Right lobe of liver (tissue), 6 donors: ENCODE results near the gene TMEM131. TPM values are rescaled to one million over a fixed set of nuclear protein-coding genes. Genes with fewer than 3 reads are reported as not detected.

ENCODE experiments used
- ATAC-seq, 4 donors: fragments of 200-7000 bp; cut with Tn5 transposase; one replicate each; pipeline ENCODE4 v1.9.1; 2020; ENCODE audit warnings: mild to moderate bottlenecking in 4 of 4, moderate library complexity in 4 of 4
- DNase-seq, 3 donors: peaks; one replicate each; pipeline ENCODE4 v3.0.0-alpha.2; 2020
- H3K27ac ChIP-seq, 3 donors: fragments of 200-600 bp; one replicate each; pipeline ENCODE4 v1.8.0; 2022
- H3K27me3 ChIP-seq, 2 donors: fragments of 200-600 bp; one replicate each; pipeline ENCODE4 v1.8.0; 2022
- H3K36me3 ChIP-seq, 4 donors: fragments of 200-600 bp; sonication (generic) in 1 of 4; one replicate each; pipeline versions ENCODE4 v1.5.1 to v1.8.0; 2017 to 2022; ENCODE audit warnings: control low read depth in 1 of 4
- H3K4me1 ChIP-seq, 4 donors: fragments of 200-600 bp; sonication (generic) in 1 of 4; one replicate each; pipeline versions ENCODE4 v1.5.1 to v1.8.0; 2017 to 2022; ENCODE audit warnings: control low read depth in 1 of 4
- H3K4me3 ChIP-seq, 3 donors: fragments of 200-600 bp; one replicate each; pipeline ENCODE4 v1.8.0; 2022
- H3K9me3 ChIP-seq, 4 donors: fragments of 200-600 bp; sonication (generic) in 1 of 4; one replicate each; pipeline versions ENCODE4 v1.5.1 to v1.8.0; 2017 to 2022; ENCODE audit warnings: control low read depth in 1 of 4
- CTCF ChIP-seq, 4 donors: fragments of 200-600 bp in 3 of 4; fragments of 450-650 bp in 1 of 4; IDR thresholded peaks; one replicate each; pipeline versions ENCODE4 v1.5.1 to v1.8.0; 2016 to 2022; ENCODE audit warnings: antibody characterized with exemption in 4 of 4, mild to moderate bottlenecking in 2 of 4
- POLR2A ChIP-seq: fragments of 450-650 bp; IDR thresholded peaks from one replicate; pipeline ENCODE4 v1.6.1; 2017; ENCODE audit warnings: antibody characterized with exemption, mild to moderate bottlenecking
- WGBS: methylation state at CpG from one replicate; pipeline ENCODE4 v1.1.6; 2018; ENCODE audit warnings: low coverage, low lambda C conversion rate; ENCODE audit not compliant: insufficient coverage; ENCODE audit errors: missing lambda C conversion rate; 5-methylcytosine and 5-hydroxymethylcytosine counted together
- intact Hi-C, 2 donors: fragments of 100-400 bp; cut with DNase I; formaldehyde crosslinking; loops; one replicate each; pipeline versions ENCODE4 v1.11.2 to v1.14.1; 2022
- total RNA-seq, 6 experiments: library from RNA; depleted of rRNA in 2 of 6; stranded (reverse); fragments of >200 nt in 2 of 6; fragmentation: NEBNext Ultra II Directional in 3 of 6; extraction: Animal tissue kit (Norgen Biotek cat#: 25700) in 3 of 6; gene quantifications; one replicate each; pipeline versions ENCODE4 v1.1.0 to v1.2.4, GENCODE V29; 2016 to 2023
- donor health status: DM: no; HTN: yes; CAD: no.
- donor health status: DM: no; HTN: no; CAD: no.
- donor health status: DM: no; HTN: no; CAD: no.
- donor health status: DM: no; HTN: yes; CAD: no.
- donor health status: DM: no; HTN: yes; CAD: no.

TMEM131 gene
- total RNA-seq, 6 experiments from 2014 or later, result 14.8 to 34.0 (median 17.8) TPM

GRCh38 chr2:97735161-97735561 is 260.6 kb downstream of the TMEM131 start:
- Histone ChIP-seq H3K9me3 (no peaks in the 10 kb centered on the region), H3K36me3 (no peaks in the 10 kb centered on the region), H3K4me1 (no peaks in the 10 kb centered on the region), H3K27ac (no peak overlapping the region), H3K4me3 (no peak overlapping the region), H3K27me3 (no peaks in the 10 kb centered on the region)
- ATAC-seq, result no peak
- 100% methylated on average over 5 of the region's 29 CpGs for WGBS
- DNase-seq, result no peak
- intact Hi-C loops, result loop anchor here in 1 of 2 donors (10.0 kb wide), 1 partner anchor 650 kb away; no protein-coding TSS in a partner anchor
- no peak for TF ChIP-seq POLR2A
- no peak for TF ChIP-seq CTCF (IDR thresholded peaks at IDR 0.05)

GRCh38 chr2:97734061-97735051 is 261.4 kb downstream of the TMEM131 start:
- H3K4me3 ChIP-seq, result no peak overlapping the region
- no peaks in the 10 kb centered on the region for H3K9me3 ChIP-seq
- no peak overlapping the region for H3K27ac ChIP-seq
- H3K36me3 ChIP-seq, result no peaks in the 10 kb centered on the region
- intact Hi-C loops, result loop anchor here in 1 of 2 donors (10.0 kb wide), 1 partner anchor 650 kb away; no protein-coding TSS in a partner anchor
- DNase-seq, result no peak
- no peaks in the 10 kb centered on the region for H3K27me3 ChIP-seq
- TF ChIP-seq CTCF (IDR thresholded peaks at IDR 0.05) (no peak), POLR2A (no peak)
- no peaks in the 10 kb centered on the region for H3K4me1 ChIP-seq
- 100% methylated on average over 1 of the region's 44 CpGs for WGBS
- ATAC-seq, result no peak

GRCh38 chr2:97733341-97734035 is 262.3 kb downstream of the TMEM131 start:
- WGBS, result 85% methylated on average over 2 of the region's 20 CpGs
- Histone ChIP-seq H3K4me3 (no peak overlapping the region), H3K27ac (no peak overlapping the region), H3K4me1 (no peaks in the 10 kb centered on the region), H3K36me3 (no peaks in the 10 kb centered on the region), H3K27me3 (no peaks in the 10 kb centered on the region), H3K9me3 (no peaks in the 10 kb centered on the region)
- TF ChIP-seq CTCF (IDR thresholded peaks at IDR 0.05) (no peak), POLR2A (no peak)
- ATAC-seq (no peak), DNase-seq (no peak)
- intact Hi-C loops, result loop anchor here in 1 of 2 donors (10.0 kb wide), 1 partner anchor 651 kb away; no protein-coding TSS in a partner anchor

- no peak for ATAC-seq
- H3K27me3 ChIP-seq, result no peaks in the 10 kb centered on the region
- no peaks in the 10 kb centered on the region for H3K4me1 ChIP-seq
- TF ChIP-seq POLR2A, result no peak
- no peak for TF ChIP-seq CTCF (IDR thresholded peaks at IDR 0.05)
- WGBS, result no CpG with 5 or more reads among the region's 28 CpGs
- intact Hi-C loops, result loop anchor here in 1 of 2 donors (10.0 kb wide), 1 partner anchor 652 kb away; no protein-coding TSS in a partner anchor
- no peak overlapping the region for H3K27ac ChIP-seq
- DNase-seq, result no peak
- H3K36me3 ChIP-seq, result no peaks in the 10 kb centered on the region
- H3K9me3 ChIP-seq, result no peaks in the 10 kb centered on the region
- no peak overlapping the region for H3K4me3 ChIP-seq
These were observed 263.1 kb downstream of the TMEM131 start for GRCh38 chr2:97732436-97733340.
